Measurements from ENCODE around the gene PACRG.

PACRG gene

DNA sequence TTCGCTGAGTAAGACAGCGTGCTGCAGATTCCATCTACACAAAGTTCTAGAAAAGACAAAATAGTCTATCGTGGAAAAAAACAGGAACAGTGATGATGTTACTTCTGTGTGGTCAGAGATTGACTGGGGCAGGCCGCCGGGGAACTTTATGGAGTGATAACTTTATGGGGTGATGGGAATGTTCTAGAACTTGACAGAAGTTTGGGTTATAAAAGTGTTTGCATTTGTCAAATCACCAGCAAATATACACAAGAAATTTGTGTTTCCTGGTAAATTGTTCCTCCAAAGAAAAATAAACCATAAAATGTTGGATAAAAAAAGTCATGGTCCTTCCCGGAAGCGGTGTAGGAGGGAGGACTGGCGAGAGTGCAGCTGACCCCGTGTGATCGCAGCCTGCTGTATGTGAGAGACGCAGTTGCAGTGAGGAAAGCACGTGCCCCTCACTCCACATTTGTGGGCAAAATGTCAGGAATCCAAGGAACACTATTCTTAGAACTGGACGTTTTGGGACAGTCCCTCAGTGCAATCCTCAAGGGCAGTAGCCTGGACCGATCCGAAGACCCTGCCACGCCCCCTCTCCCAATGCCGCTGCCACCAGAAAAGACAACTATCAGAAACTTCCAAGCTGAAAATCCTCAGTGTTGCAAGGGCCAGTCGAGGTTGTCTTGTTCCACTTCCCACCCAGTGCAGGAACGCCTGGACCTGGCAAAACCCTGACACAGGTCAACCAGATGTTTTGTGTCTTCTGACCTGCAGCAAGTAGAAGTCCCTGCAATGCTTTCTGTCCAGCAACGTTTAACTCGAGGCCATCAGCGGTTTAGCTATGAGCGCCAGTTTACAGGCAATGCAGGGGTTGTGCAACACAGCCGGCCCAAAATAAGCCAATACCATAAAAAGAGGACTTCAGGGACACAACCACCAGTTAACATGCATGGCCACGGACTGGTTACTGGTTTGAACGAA lies 606.2 kb downstream of the PACRG start:
- Histone ChIP-seq H3K36me3 (ENCODE audit: control insufficient read depth, insufficient read depth, low read length) (no peaks in the 10 kb centered on the region), H3K27me3 (ENCODE audit: control insufficient read depth, insufficient read depth, low read length, poor library complexity, severe bottlenecking) (no peaks in the 10 kb centered on the region), H3K9me3 (ENCODE audit: control insufficient read depth, low read length) (no peaks in the 10 kb centered on the region), H3K4me3 (ENCODE audit: insufficient read depth, low read depth, low read length) (no peak overlapping the region), H3K27ac (ENCODE audit: insufficient read depth, low read depth, low read length, poor library complexity, severe bottlenecking) (no peak overlapping the region), H3K4me1 (ENCODE audit: control insufficient read depth, insufficient read depth, low read length) (peaks cover 33% of the 10 kb centered on the region)
- WGBS, 2 experiments, result 91 to 94% methylated on average over 26 of the region's 26 CpGs

DNA sequence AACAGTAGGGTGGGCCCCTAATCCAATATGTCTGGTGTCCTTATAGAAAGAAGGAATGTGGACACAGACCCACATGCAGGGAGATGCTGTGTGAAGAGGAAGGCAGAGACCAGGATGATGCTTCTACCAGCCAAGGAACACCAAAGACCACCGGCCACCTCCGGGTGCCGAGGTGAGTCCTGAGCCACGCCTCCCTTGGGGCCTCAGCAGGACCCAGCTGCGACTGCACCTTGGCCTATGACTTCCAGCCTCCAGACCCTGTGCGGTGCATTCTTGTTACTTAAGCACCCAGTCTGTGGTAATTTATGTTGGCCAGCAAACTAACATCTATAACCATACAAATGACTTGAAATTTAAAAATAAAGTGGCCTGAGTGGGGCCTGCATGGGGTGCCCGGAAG lies 607.3 kb downstream of the PACRG start:
- Histone ChIP-seq H3K36me3 (ENCODE audit: control insufficient read depth, insufficient read depth, low read length) (no peaks in the 10 kb centered on the region), H3K27me3 (ENCODE audit: control insufficient read depth, insufficient read depth, low read length, poor library complexity, severe bottlenecking) (no peaks in the 10 kb centered on the region), H3K9me3 (ENCODE audit: control insufficient read depth, low read length) (no peaks in the 10 kb centered on the region), H3K4me1 (ENCODE audit: control insufficient read depth, insufficient read depth, low read length) (peaks cover 36% of the 10 kb centered on the region), H3K27ac (ENCODE audit: insufficient read depth, low read depth, low read length, poor library complexity, severe bottlenecking) (no peak overlapping the region), H3K4me3 (ENCODE audit: insufficient read depth, low read depth, low read length) (no peak overlapping the region)
- 96 to 97% methylated on average over 7 of the region's 7 CpGs for WGBS, 2 experiments

GRCh38 chr6:163335671-163336545 lies 608.1 kb downstream of the PACRG start:
- 75 to 79% methylated on average over 29 of the region's 29 CpGs for WGBS, 2 experiments
- no peaks in the 10 kb centered on the region for H3K9me3 ChIP-seq (ENCODE audit: control insufficient read depth, low read length)
- H3K36me3 ChIP-seq (ENCODE audit: control insufficient read depth, insufficient read depth, low read length), result no peaks in the 10 kb centered on the region
- no peak overlapping the region for H3K4me3 ChIP-seq (ENCODE audit: insufficient read depth, low read depth, low read length)
- peaks cover 34% of the 10 kb centered on the region for H3K4me1 ChIP-seq (ENCODE audit: control insufficient read depth, insufficient read depth, low read length)
- H3K27ac ChIP-seq (ENCODE audit: insufficient read depth, low read depth, low read length, poor library complexity, severe bottlenecking), result no peak overlapping the region
- no peaks in the 10 kb centered on the region for H3K27me3 ChIP-seq (ENCODE audit: control insufficient read depth, insufficient read depth, low read length, poor library complexity, severe bottlenecking)

- peaks cover 43% of the 10 kb centered on the region for H3K4me1 ChIP-seq (ENCODE audit: control insufficient read depth, insufficient read depth, low read length)
- H3K27ac ChIP-seq (ENCODE audit: insufficient read depth, low read depth, low read length, poor library complexity, severe bottlenecking), result no peak overlapping the region
- H3K4me3 ChIP-seq (ENCODE audit: insufficient read depth, low read depth, low read length), result no peak overlapping the region
- 92 to 94% methylated on average over 12 of the region's 12 CpGs for WGBS, 2 experiments
- H3K9me3 ChIP-seq (ENCODE audit: control insufficient read depth, low read length), result no peaks in the 10 kb centered on the region
- H3K36me3 ChIP-seq (ENCODE audit: control insufficient read depth, insufficient read depth, low read length), result no peaks in the 10 kb centered on the region
- no peaks in the 10 kb centered on the region for H3K27me3 ChIP-seq (ENCODE audit: control insufficient read depth, insufficient read depth, low read length, poor library complexity, severe bottlenecking)
Measured at GRCh38 chr6:163336961-163337360, 609.2 kb downstream of the PACRG start.

DNA sequence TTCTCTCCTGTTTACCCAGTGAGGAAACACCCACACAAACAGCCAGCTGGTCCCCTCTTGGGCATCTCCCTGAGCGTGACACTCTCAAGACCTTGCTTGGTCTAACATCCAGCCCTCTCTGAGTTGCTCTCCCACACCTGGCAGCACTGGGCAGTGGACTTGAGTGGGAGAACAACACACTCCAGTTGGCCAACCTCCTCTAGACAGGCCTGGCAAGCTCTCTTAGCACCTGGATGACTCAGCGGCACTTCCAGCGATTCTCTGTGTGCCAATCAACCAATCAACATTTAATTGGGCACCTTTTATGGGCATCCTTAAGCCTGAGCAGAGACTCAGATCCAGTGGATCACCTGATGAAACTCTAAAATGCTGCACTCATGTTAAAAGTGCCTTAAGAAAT lies 610.2 kb downstream of the PACRG start:
- 94% methylated on average over 3 of the region's 3 CpGs for WGBS, 2 experiments
- H3K4me1 ChIP-seq (ENCODE audit: control insufficient read depth, insufficient read depth, low read length), result peaks cover 53% of the 10 kb centered on the region
- H3K36me3 ChIP-seq (ENCODE audit: control insufficient read depth, insufficient read depth, low read length), result no peaks in the 10 kb centered on the region
- H3K9me3 ChIP-seq (ENCODE audit: control insufficient read depth, low read length), result no peaks in the 10 kb centered on the region
- no peak overlapping the region for H3K4me3 ChIP-seq (ENCODE audit: insufficient read depth, low read depth, low read length)
- no peak overlapping the region for H3K27ac ChIP-seq (ENCODE audit: insufficient read depth, low read depth, low read length, poor library complexity, severe bottlenecking)
- H3K27me3 ChIP-seq (ENCODE audit: control insufficient read depth, insufficient read depth, low read length, poor library complexity, severe bottlenecking), result no peaks in the 10 kb centered on the region

DNA sequence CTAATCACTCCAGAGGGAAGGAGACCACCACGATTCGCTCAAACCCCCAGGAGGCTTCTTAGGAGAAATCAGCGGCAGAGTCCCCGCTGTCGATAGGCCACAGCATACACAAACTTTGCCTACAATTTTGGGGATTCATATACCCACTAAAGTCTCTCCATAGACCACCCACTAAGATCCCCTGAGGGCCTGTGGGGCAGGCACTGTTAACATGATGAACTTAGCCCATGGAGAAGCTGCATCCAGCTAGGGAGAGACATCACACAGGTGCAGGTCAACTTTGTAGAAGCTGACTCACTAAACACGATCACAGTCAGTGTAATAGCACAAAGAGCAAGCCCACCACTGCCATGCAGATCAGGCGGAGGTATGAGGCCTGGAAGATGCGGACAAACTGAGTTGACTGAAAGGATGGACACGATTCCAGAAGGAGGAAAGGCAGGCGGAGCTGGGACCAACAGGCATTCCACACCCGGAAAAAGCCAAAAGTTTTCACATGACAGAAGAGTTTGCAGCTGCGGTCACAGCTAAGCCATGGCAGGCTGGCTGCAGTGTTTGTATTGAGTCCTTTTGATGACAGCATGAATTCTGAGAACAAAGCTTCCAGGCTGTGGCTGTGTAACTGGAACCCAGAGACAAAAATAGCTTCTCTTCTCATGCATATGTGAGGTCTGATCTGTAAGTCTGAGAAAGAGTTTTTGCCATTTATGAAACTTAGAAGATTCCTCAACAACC lies 611.1 kb downstream of the PACRG start:
- Histone ChIP-seq H3K36me3 (ENCODE audit: control insufficient read depth, insufficient read depth, low read length) (no peaks in the 10 kb centered on the region), H3K27ac (ENCODE audit: insufficient read depth, low read depth, low read length, poor library complexity, severe bottlenecking) (peak overlapping the region; percentile 86), H3K4me3 (ENCODE audit: insufficient read depth, low read depth, low read length) (no peak overlapping the region), H3K27me3 (ENCODE audit: control insufficient read depth, insufficient read depth, low read length, poor library complexity, severe bottlenecking) (no peaks in the 10 kb centered on the region), H3K9me3 (ENCODE audit: control insufficient read depth, low read length) (no peaks in the 10 kb centered on the region), H3K4me1 (ENCODE audit: control insufficient read depth, insufficient read depth, low read length) (peaks cover 58% of the 10 kb centered on the region)
- 44 to 45% methylated on average over 12 of the region's 12 CpGs for WGBS, 2 experiments

- H3K4me3 ChIP-seq (ENCODE audit: insufficient read depth, low read depth, low read length), result no peak overlapping the region
- H3K27me3 ChIP-seq (ENCODE audit: control insufficient read depth, insufficient read depth, low read length, poor library complexity, severe bottlenecking), result no peaks in the 10 kb centered on the region
- no peaks in the 10 kb centered on the region for H3K9me3 ChIP-seq (ENCODE audit: control insufficient read depth, low read length)
- peak overlapping the region; percentile 86 for H3K27ac ChIP-seq (ENCODE audit: insufficient read depth, low read depth, low read length, poor library complexity, severe bottlenecking)
- H3K4me1 ChIP-seq (ENCODE audit: control insufficient read depth, insufficient read depth, low read length), result peaks cover 58% of the 10 kb centered on the region
- WGBS, 2 experiments, result 74 to 83% methylated on average over 5 of the region's 5 CpGs
- H3K36me3 ChIP-seq (ENCODE audit: control insufficient read depth, insufficient read depth, low read length), result no peaks in the 10 kb centered on the region
Measured at GRCh38 chr6:163339466-163339865, 611.7 kb downstream of the PACRG start.

DNA sequence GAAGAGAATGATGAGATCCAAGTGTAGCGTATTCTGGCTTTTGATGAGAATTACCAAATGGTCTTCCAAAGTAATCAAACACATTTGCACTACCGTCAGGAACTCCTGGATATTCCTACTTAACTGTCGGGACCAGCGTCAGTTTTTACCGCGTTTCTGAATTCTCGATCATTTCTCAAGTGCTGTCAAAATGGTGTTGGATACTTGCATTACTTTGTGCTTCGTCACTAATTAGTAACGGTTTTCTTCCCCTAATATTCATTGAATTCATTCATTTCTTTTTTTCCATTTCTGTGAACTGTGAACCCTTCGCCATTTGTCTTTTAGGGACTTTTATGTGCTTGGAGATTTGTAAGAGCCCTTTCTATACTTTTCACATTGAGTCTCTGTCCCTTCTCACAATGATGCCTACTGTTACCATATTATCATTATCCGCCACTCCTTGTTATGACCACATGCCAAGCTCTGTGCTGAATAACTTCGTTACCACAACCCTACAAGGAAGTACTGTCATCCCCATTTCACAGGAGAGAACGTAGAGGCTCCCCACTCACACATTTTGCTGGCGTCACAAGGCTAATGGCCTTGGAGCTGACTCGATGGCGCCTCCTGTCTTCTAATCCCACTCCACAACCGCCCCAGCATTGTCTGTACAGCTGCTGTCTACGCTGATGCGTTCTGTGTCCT lies 612.6 kb downstream of the PACRG start:
- peaks cover 57% of the 10 kb centered on the region for H3K4me1 ChIP-seq (ENCODE audit: control insufficient read depth, insufficient read depth, low read length)
- no peak overlapping the region for H3K4me3 ChIP-seq (ENCODE audit: insufficient read depth, low read depth, low read length)
- no peaks in the 10 kb centered on the region for H3K36me3 ChIP-seq (ENCODE audit: control insufficient read depth, insufficient read depth, low read length)
- no peaks in the 10 kb centered on the region for H3K27me3 ChIP-seq (ENCODE audit: control insufficient read depth, insufficient read depth, low read length, poor library complexity, severe bottlenecking)
- WGBS, 2 experiments, result 93% methylated on average over 19 of the region's 19 CpGs
- H3K27ac ChIP-seq (ENCODE audit: insufficient read depth, low read depth, low read length, poor library complexity, severe bottlenecking), result no peak overlapping the region
- no peaks in the 10 kb centered on the region for H3K9me3 ChIP-seq (ENCODE audit: control insufficient read depth, low read length)

GRCh38 chr6:163341224-163342061 lies 613.7 kb downstream of the PACRG start:
- Histone ChIP-seq H3K36me3 (ENCODE audit: control insufficient read depth, insufficient read depth, low read length) (no peaks in the 10 kb centered on the region), H3K27ac (ENCODE audit: insufficient read depth, low read depth, low read length, poor library complexity, severe bottlenecking) (peak overlapping the region; percentile 78), H3K4me3 (ENCODE audit: insufficient read depth, low read depth, low read length) (no peak overlapping the region), H3K4me1 (ENCODE audit: control insufficient read depth, insufficient read depth, low read length) (peaks cover 52% of the 10 kb centered on the region), H3K27me3 (ENCODE audit: control insufficient read depth, insufficient read depth, low read length, poor library complexity, severe bottlenecking) (no peaks in the 10 kb centered on the region), H3K9me3 (ENCODE audit: control insufficient read depth, low read length) (no peaks in the 10 kb centered on the region)
- 51 to 64% methylated on average over 16 of the region's 16 CpGs for WGBS, 2 experiments
